Subcutaneous adipose tissue (tissue), 4 donors: ENCODE measurements around the gene CACNA1G. TPM values are rescaled to one million over a fixed set of nuclear protein-coding genes. Genes with fewer than 3 reads are reported as not detected.

Experiments used
- CTCF ChIP-seq: fragments of 450-650 bp; IDR thresholded peaks from one replicate; pipeline ENCODE4 v1.5.1; 2016; ENCODE audit warnings: low read depth, mild to moderate bottlenecking, control low read depth, antibody characterized with exemption, moderate library complexity
- total RNA-seq, 4 donors: library from RNA; depleted of rRNA; stranded (reverse); fragments of >200 nt; gene quantifications; one replicate each; pipeline ENCODE4 v1.1.0, GENCODE V29; 2016

CACNA1G gene
- total RNA-seq, 4 donors from 2014 or later, result 0.17 to 0.44 TPM; not detected in 2

DNA sequence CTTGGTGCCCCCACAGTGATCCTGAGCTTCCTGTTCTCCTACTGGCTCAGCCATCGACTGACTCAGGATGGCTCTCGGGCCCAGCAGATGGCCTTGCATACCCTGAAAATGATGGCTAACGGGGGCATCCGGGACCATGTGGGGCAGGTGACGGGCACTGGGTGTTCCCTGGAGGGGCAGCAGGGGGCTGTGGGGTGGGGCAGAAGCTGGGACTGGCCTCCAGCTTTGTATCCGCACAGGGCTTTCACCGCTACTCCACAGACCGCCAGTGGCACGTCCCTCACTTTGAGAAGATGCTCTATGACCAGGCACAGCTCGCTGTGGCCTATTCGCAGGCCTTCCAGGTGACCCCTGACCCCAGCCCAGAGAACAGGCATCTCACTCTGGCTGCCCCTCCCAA is 10.5 kb upstream of the CACNA1G start:
- TF ChIP-seq CTCF, result no peak

DNA sequence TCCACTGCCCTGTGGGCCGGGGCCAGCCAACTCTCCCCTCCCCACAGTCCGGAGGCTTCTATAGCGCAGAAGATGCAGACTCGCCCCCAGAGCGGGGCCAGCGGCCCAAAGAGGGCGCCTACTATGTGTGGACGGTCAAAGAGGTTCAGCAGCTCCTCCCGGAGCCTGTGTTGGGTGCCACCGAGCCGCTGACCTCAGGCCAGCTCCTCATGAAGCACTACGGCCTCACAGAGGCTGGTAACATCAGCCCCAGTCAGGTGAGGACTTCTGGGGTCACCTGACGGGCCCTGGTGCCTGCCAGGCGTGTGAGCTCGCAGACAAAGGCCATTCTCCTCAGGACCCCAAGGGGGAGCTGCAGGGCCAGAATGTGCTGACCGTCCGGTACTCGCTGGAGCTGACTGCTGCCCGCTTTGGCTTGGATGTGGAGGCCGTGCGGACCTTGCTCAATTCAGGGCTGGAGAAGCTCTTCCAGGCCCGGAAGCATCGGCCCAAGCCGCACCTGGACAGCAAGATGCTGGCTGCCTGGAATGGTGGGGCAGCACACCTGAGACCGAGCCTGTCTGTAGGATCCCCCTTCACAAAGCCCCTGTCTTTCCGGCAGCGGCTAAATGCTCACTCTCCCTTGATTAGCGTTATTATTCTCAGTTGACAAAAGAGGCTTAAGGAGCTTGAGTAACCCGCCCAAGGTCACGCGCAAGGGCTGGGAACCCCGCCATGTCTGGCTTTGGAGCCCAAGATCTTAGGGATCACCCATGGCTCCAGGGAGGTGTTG is 9.7 kb upstream of the CACNA1G start:
- no peak for TF ChIP-seq CTCF

DNA sequence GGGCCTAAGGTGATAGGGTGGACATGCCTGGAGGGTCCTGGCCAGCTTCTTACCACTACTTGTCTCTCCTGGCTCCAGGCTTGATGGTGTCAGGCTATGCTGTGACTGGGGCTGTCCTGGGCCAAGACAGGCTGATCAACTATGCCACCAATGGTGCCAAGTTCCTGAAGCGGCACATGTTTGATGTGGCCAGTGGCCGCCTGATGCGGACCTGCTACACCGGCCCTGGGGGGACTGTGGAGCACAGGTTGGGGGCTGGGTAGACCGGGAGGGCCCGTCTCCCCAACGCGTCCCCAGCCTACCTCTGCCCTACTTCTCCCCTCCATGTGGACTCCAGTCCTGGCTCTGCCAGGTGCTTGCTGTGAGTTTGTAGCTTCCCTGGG is 9.1 kb upstream of the CACNA1G start:
- no peak for TF ChIP-seq CTCF

DNA sequence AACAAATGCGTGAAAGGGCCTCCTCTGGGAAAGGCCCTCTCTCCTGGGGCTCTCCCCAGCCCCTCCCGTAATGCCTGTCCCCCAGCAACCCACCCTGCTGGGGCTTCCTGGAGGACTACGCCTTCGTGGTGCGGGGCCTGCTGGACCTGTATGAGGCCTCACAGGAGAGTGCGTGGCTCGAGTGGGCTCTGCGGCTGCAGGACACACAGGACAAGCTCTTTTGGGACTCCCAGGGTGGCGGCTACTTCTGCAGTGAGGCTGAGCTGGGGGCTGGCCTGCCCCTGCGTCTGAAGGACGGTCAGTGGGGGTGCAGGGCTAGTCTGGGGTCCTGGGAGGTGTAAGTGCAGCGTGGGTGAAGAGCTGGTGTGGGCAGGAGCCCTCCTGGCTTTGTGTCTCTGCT is 8.6 kb upstream of the CACNA1G start:
- TF ChIP-seq CTCF, result no peak

- no peak for TF ChIP-seq CTCF
Measured at GRCh38 chr17:50554201-50554600, 6.3 kb upstream of the CACNA1G start.

DNA sequence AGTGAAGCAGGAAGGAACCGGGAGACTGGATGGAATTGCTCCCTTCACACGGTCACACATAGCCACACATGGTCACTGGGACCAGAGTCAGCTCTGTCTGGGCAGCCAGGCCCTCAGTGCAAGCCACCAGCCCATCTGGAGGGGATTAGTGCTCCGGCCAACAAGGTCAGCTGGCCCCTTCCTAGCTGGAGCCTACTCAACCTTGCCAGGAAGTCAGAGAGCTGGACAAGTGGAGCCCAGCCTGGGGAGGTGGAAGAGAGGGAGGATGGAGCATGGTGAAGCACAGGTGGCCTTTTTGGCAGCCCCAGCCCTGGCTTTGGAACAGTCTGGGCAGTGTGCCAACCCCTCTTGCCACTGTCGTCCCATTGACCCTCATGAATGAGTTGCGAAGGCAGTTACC is 3.7 kb upstream of the CACNA1G start:
- no peak for TF ChIP-seq CTCF

DNA sequence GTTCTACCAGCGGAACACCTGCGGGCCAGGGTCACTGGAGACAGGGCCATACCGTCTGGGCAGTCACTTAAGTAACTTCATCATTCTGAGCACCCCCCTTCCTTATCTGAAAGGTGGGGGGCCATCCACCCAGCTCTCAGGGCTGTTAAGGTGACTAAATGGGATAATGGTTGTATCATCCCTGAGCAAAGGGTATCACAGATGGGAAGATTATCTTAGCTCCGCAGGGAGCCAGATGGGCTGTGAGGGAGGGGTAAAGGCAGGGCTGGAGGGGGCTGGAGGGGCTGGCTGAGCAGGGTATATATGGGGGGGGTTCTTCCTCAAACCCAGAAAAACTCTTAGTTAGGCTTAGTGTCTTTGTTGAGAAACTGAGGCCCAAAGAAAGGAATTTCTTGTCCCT is 2.9 kb upstream of the CACNA1G start:
- no peak for TF ChIP-seq CTCF
